PC-3 (cell line): Measurements from ENCODE around the gene IQCE. TPM values are rescaled to one million over a fixed set of nuclear protein-coding genes. Genes with fewer than 3 reads are reported as not detected.

Experiments
- ATAC-seq: fragments of 200-7000 bp; cut with Tn5 transposase; 2 replicates; pipeline ENCODE4 v1.9.1; 2020; ENCODE audit warnings: mild to moderate bottlenecking, moderate library complexity
- BruUV-seq: library from RNA; stranded (reverse); fragments of 400-500 nt; replicated peaks from 2 replicates; lab custom pipeline; 2021; lab: Mats Ljungman, UMichigan
- CTCF ChIA-PET: fragments of 300-600 bp; sonication (Branson Sonifier 250); formaldehyde crosslinking; loops from one replicate; lab custom pipeline; 2022; ENCODE audit warnings: antibody characterized with exemption; lab: Charles Lee
- POLR2A ChIA-PET: fragments of 300-600 bp; sonication (Branson Sonifier 250); formaldehyde crosslinking; loops from one replicate; lab custom pipeline; 2022; ENCODE audit warnings: antibody characterized with exemption; ENCODE audit not compliant: unreplicated experiment; lab: Charles Lee
- DNase-seq: peaks from one replicate; pipeline ENCODE4 v3.0.0-alpha.2; 2015
- H2AFZ ChIP-seq: fragments of 300-600 bp; sonication (generic); 2 replicates; pipeline ENCODE4 v1.6.0; 2016; ENCODE audit warnings: antibody characterized with exemption, low read length
- H3F3A ChIP-seq: fragments of 300-600 bp; sonication (generic); one replicate; pipeline ENCODE4 v1.6.0; 2017; ENCODE audit warnings: antibody characterized with exemption, low read length, control low read depth, mild to moderate bottlenecking; ENCODE audit not compliant: unreplicated experiment
- H3K27ac ChIP-seq: fragments of 300-600 bp; sonication (generic); 2 replicates; pipeline ENCODE4 v1.5.1; 2016; ENCODE audit warnings: mild to moderate bottlenecking, low read length
- H3K27me3 ChIP-seq: fragments of 300-600 bp; sonication (generic); 2 replicates; pipeline ENCODE4 v1.6.1; 2016; ENCODE audit warnings: low read length, mixed read lengths
- H3K36me3 ChIP-seq: fragments of 300-600 bp; sonication (generic); 2 replicates; pipeline ENCODE4 v1.6.1; 2016; ENCODE audit warnings: low read depth, mixed run types, low read length, mixed read lengths
- H3K4me1 ChIP-seq: fragments of 300-600 bp; sonication (generic); 2 replicates; pipeline ENCODE4 v1.5.1; 2016; ENCODE audit warnings: low read length; ENCODE audit not compliant: insufficient read depth
- H3K4me2 ChIP-seq: fragments of 300-600 bp; sonication (generic); 2 replicates; pipeline ENCODE4 v1.6.0; 2016; ENCODE audit warnings: low read length
- H3K4me3 ChIP-seq: fragments of 300-600 bp; sonication (generic); 2 replicates; pipeline ENCODE4 v1.5.1; 2016; ENCODE audit warnings: mild to moderate bottlenecking, low read length, mixed read lengths
- H3K79me2 ChIP-seq: fragments of 300-600 bp; sonication (generic); 2 replicates; pipeline ENCODE4 v1.6.1; 2017; ENCODE audit warnings: low read length, mixed read lengths
- H3K9ac ChIP-seq: fragments of 300-600 bp; sonication (generic); 2 replicates; pipeline ENCODE4 v1.6.0; 2016; ENCODE audit warnings: mild to moderate bottlenecking, low read length
- H3K9me2 ChIP-seq: fragments of 300-600 bp; sonication (generic); replicated peaks from 2 replicates; pipeline ENCODE4 v1.6.1; 2016; ENCODE audit warnings: mixed run types, low read length, mixed read lengths
- H3K9me3 ChIP-seq: fragments of 300-600 bp; sonication (generic); 2 replicates; pipeline ENCODE4 v1.6.1; 2016; ENCODE audit warnings: low read length, mixed read lengths
- H4K20me1 ChIP-seq: fragments of 300-600 bp; sonication (generic); 2 replicates; pipeline ENCODE4 v1.6.1; 2016; ENCODE audit warnings: low read length, mixed read lengths
- CTCF ChIP-seq: fragments of 300-600 bp; sonication (generic); conservative IDR thresholded peaks from 2 replicates; pipeline ENCODE4 v1.5.1; 2017; ENCODE audit warnings: antibody characterized with exemption, low read depth, mild to moderate bottlenecking, low read length
- EZH2 ChIP-seq: fragments of 300-600 bp; sonication (generic); IDR thresholded peaks from one replicate; pipeline ENCODE4 v1.6.1; 2017; ENCODE audit warnings: antibody characterized with exemption, mild to moderate bottlenecking, low read length; ENCODE audit not compliant: unreplicated experiment
- EZH2phosphoT487 ChIP-seq: fragments of 300-600 bp; sonication (generic); IDR thresholded peaks from 2 replicates; pipeline ENCODE4 v1.6.1; 2018; ENCODE audit warnings: mild to moderate bottlenecking, antibody characterized with exemption, low read length, borderline replicate concordance
- intact Hi-C: fragments of 100-400 bp; cut with micrococcal nuclease; formaldehyde crosslinking; loops from 2 replicates; pipeline ENCODE4 v1.9.0; 2023
- total RNA-seq: library from RNA; depleted of rRNA; stranded (reverse); fragments of >200 nt; gene quantifications from 2 replicates; pipeline ENCODE4 v1.2.3, GENCODE V29; 2014

Gene IQCE
- total RNA-seq, 1 experiment from 2014 or later: 9.7 TPM

- no TSS peak for BruUV-seq
- H3K9ac ChIP-seq: no peak overlapping the region
- no peaks in the 10 kb centered on the region for H3K27me3 ChIP-seq
- no peak for TF ChIP-seq CTCF
- peak overlapping the region; percentile 45; the same call in 1 of the 2 replicates for H2AFZ ChIP-seq
- no peaks in the 10 kb centered on the region for H3K9me2 ChIP-seq
- H3K36me3 ChIP-seq: no peaks in the 10 kb centered on the region
- no peaks in the 10 kb centered on the region for H4K20me1 ChIP-seq
- 0 out of 2 replicates have a peak overlapping the region, but pooled peaks have one; percentile 22 for H3K4me2 ChIP-seq
- ChIA-PET POLR2A (interaction anchor here (0.7 kb wide), 1 partner anchor 99 kb away, joined by 9 read pairs; no protein-coding TSS in a partner anchor), CTCF (no interaction called here)
- H3K9me3 ChIP-seq: no peaks in the 10 kb centered on the region
- H3K4me3 ChIP-seq: no peak overlapping the region
- H3K4me1 ChIP-seq: no peaks in the 10 kb centered on the region
- DNase-seq (peak; percentile 14), ATAC-seq (0 out of 2 replicates have a peak, but pooled peaks have one; percentile 26)
- no peaks in the 10 kb centered on the region for H3K79me2 ChIP-seq
- no peak overlapping the region for H3K27ac ChIP-seq
- intact Hi-C loops: no loop called here
- no peaks in the 10 kb centered on the region for H3F3A ChIP-seq
These were observed 62.5 kb downstream of the IQCE start for GRCh38 chr7:2621061-2621828.

GRCh38 chr7:2621948-2622640 is 63.3 kb downstream of the IQCE start:
- no peak overlapping the region for H3K27ac ChIP-seq
- TF ChIP-seq EZH2 (no peak), CTCF (no peak), EZH2phosphoT487 (no peak)
- H3K27me3 ChIP-seq: no peaks in the 10 kb centered on the region
- intact Hi-C loops: no loop called here
- DNase-seq (no peak), ATAC-seq (no peak)
- H3K9me3 ChIP-seq: no peaks in the 10 kb centered on the region
- H3K4me1 ChIP-seq: no peaks in the 10 kb centered on the region
- CTCF ChIA-PET: no interaction called here
- H2AFZ ChIP-seq: no peak overlapping the region
- H3K79me2 ChIP-seq: no peaks in the 10 kb centered on the region
- POLR2A ChIA-PET: interaction anchor here (0.7 kb wide), 1 partner anchor 98 kb away, joined by 9 read pairs; no protein-coding TSS in a partner anchor
- no peaks in the 10 kb centered on the region for H3F3A ChIP-seq
- no peaks in the 10 kb centered on the region for H3K36me3 ChIP-seq
- H3K9me2 ChIP-seq: no peaks in the 10 kb centered on the region
- no TSS peak for BruUV-seq
- no peak overlapping the region for H3K9ac ChIP-seq
- H4K20me1 ChIP-seq: no peaks in the 10 kb centered on the region
- no peak overlapping the region for H3K4me2 ChIP-seq
- no peak overlapping the region for H3K4me3 ChIP-seq
